SHP77 treated with DMSO at 0.1 percent for 48 hours (cell line): ENCODE measurements around the gene WTAP.
"Not testable (repeated sequence)": the region's sequence is repeated elsewhere in the genome, so short reads cannot be mapped to it uniquely, and the experiment has no call there.

Source experiments
- DNase-seq: peaks from one replicate; lab custom pipeline; 2025; lab: John Stamatoyannopoulos, UW

Gene WTAP

DNA sequence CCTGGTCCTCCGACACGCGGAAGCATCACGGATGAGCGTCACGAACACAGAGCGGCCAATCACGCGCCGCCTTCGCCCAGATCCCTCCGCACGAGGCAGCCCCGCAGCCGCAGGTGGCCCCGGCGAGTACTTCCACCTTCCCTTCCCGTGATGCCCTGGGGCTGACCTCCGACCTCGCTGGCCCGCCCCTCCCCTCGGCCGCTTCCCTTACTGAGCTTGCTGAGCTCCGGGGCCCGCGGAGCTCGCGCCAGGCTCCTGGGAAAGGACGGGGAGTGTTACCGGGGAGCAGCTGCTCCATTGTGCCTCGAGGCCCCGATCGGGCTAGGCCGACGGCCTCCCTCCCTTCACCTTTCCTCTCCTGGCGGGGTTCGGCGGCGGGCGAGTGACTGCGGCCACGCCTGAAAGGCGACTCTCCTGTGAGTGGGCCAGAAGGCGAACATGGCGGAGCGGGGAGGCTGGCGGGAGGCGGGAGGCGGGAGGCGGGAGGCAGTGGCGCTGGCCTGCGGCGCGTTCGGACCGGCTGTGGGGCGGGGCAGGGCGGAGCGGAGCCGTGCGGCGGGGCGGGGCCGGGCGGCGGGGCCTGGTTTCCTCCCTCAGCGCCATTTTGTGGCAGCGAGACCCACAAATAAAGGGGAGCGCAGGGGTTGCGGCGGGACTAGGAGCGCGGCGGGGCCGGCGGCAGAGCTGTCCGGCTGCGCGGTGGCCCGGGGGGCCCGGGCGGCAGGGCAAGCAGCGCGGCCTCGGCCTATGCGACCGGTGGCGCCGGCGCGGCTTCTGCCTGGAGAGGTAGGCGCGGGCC is at the start of gene WTAP:
TSS of gene WTAP (plus strand) at position 589 of the 799 bp plus-strand sequence. CDS start 8,760 bp downstream, outside the sequence.
- DNase-seq, result peak; percentile 94

DNA sequence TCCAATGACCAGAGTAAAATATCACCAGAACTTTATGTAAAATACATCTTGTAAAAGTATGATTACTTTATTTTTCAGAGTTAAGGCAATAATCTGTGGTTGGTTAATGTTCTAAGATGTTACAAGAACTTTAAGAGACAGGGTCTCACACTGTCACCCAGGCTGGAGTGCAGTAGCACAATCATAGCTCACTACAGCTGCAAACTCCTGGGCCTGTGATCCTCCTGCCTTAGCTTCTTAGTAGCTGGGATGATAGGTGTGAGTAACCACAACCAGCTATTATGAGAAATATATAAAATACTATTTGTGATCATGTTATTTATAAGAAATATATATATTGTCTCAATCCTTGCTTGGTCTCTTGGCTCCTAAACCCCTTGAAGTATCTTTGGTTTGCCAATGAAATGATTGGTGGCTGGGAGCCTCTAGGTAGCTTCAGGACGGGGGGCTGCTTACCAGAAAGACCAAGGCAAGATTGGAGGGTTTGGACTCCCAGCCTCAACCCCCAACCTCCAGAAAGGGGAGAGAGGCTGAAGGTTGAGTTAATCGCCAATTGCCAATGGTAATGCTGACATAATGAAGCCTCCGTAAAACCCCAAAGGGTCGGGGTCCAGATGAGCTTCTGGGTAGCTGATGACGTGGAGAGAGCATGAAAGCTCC is 49.7 kb upstream of the WTAP start:
- no peak for DNase-seq

DNA sequence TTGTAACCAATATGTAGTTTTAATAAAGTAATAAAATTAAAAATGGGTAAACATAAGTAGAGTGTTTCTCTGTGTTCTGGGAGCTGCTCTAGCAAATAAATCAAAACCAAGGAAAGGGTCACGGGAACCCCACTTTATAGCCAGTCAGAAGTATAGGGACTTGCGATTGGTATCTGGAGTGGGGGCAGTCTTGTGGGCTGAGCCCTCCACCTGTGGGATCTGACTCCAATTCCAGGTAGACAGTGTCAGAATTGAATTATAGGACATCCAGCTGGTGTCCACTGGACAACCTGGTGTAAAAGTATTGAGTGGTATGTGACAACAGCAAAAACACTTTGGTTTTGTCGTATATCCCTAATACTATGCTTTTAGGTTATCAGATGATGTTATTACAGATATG is 48.7 kb upstream of the WTAP start:
- DNase-seq, result no peak

DNA sequence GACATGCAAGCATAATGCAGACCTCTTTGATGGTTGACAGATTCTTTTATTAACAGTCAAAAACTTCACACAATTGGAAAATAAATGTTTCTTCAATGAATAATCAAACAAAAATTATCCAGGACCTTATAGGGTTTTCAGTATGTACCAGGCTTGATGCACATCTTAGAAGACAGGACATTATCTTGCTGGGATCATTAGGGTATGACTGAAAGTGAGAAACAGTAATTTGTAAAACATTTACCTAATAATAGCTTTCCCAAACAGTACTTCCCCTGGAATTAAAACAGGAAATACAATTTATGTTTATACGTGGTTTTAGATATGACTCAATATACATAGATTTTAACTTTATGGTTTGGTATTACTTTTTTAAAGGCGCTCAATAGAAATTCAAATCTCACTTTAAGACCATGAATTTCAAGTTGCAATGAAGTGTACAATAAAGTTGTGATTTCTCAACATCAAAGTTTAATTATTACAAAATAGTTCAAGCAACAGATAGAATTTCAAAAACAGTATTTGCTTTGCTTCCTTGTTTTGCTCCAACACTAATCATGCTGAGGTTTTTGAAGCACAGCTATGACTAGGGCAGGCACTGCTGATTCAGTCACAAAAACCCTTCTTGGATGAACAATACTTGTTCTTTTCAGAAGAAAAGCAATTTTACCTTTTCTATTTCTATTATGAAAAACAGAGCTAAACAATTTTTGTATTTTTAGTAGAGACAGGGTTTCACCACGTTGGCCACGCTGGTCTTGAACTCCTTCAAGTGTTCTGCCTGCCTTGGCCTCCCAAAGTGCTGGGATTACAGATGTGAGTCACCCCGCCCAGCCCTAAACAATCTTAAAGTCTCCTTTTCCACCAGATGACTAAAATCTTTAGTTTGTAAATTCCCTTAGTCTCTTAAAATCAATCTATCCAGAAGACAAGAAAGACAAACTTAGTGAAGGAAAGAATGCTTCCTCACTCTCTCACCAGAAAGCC is 47.9 kb upstream of the WTAP start:
- no peak for DNase-seq

DNA sequence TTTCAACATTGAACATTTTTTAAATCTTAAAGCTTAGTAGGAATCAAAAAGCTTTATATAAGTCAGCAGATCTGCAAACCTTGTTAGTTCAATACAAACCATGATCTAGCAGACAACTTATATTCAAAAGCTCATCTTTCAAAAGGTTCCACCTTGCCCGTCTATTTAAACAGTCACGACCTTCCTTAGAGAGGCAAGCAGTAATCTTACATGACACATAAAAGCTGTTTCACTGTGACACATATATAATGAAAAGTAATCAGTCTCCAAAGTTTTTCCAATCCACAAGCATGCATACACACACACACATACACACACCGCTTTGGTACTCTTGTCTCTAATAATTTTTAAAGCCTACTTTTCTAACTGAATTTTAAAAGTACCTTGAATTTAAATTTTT is 47.2 kb upstream of the WTAP start:
- no peak for DNase-seq

DNA sequence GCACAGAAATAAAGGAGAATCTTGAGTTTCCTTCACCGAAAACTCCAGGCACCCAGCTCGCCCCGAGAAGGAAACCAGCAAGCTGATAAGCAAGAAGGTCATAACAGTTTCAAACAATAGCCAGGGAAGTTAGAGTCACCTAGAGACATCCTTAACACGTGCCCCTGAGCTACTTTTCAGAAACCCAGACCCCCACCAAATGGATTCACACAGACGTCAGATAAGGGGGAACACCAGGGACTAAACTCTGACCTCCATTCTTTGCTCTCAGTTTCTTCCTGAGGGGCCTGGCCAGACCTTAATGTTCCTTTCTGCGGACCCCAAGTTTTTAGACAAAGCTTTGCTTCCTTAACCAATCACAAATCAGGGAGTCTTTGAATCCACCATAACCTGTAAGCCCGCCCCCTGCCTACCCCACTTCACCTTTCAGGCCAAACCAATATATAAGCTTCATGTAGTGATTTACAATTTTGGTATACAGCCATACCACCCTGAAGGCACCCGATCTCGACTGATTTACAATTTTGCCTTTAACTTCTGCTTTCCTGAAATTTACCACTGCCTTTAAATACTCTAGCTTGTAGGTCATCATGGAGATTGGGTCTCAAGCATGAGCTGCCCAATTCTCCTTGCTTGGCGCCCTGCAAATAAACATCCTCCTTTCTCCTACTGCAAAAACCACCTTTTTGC is 46.0 kb upstream of the WTAP start:
- DNase-seq, result no peak

DNA sequence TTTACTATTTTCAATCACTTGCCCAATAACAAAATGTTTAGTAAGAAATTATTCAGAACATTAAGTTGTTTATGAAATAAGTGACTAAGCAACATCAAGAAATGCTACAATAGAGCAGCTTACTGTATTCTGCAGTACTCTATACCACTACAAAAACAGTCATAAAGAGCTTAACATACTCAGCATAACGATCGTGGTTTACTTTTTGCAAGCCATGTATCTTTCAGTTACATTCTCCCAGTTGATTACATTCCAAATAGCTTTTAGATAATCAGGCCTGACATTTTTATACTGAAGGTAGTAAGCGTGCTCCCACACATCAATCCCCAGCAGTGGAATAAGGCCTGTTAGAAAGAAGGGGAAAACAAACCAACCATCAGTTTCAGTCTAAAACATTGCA is 45.0 kb upstream of the WTAP start:
- DNase-seq, result no peak

DNA sequence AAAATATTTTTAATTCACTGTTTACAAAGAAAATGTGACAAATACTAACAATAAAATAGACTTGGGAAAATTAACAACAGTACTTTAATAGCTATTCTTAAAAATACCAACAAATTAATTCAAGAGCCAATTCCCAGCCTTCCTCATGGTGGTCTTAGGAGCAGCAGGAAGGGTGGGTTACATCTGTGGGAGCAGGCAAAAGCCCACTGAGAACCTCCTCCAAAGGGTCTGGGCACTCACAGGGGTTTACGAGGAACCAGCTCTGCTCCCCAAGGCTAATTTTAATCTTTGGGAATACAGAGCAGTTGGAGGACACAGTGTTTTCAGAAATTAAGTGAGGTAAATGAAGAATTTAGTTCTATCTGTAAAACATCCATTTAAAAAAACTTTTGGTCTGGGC is 44.5 kb upstream of the WTAP start:
- no peak for DNase-seq

DNA sequence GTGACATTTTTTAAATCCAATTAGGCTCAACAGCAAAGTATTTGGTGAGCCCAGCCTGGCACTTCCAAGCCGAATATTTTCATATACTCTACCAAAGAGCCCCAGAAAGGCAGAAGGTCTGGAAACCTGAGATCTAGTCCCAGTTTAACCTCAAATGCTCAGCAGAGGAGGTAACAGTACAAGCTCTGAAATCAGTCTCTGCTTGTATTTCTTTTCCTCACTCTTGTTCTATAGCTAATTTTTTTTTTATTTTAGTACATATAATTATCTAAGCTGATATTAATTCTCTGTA is 43.3 kb upstream of the WTAP start:
- no peak for DNase-seq

DNA sequence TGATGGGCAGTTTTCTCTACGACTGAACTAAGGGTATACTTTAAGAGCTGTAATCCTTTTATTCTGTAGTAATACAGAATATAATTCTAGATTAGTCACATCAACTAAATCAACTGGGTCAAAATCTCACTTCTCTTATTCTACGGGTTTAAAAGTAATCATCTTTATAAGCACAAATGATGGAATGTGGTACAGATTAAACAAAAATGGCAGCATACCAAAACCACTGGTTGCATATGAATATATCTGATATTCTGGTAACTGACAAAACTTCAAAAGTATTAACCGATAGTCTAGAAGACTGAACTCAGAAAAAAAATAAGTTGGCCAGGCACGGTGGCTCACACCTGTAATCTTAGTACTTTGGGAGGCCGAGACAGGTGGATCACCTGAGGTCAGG is 41.3 kb upstream of the WTAP start:
- DNase-seq, result no peak

DNA sequence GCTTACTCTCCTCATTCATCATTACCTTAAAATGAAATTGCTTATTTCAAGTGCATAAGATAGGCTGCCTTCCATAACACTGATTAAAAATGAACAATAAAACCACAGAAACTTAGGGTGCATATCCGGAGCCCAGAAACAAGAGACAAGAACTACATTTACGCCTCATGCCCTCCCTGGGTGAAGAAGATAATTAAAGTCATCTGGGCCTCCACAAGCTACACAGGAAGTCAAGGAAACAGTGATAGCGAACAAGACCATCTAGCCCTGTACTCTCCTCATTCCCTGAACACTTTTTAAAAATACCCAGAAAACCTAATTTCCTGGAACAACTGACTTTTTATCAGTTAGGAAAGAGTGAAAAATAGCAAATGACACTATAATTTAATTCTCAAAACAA is 40.6 kb upstream of the WTAP start:
- no peak for DNase-seq

DNA sequence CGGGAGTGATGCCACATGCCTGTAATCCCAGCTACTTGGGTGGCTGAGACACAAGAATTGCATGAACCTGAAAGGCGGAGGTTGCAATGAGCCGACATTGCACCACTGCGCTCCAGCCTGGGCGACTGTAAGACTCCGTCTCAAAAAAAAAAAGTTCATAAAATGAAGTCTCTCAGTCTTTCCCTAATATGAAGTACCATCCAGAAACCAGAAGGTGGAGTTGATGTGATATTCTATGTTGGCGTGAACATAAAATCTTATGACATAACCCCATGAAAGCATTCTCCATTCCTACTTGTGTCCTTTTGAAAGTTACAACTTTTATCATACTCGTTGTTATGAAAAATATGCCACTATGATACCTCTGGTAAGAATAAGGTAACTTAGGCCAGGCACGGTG is 40.0 kb upstream of the WTAP start:
- DNase-seq, result no peak

DNA sequence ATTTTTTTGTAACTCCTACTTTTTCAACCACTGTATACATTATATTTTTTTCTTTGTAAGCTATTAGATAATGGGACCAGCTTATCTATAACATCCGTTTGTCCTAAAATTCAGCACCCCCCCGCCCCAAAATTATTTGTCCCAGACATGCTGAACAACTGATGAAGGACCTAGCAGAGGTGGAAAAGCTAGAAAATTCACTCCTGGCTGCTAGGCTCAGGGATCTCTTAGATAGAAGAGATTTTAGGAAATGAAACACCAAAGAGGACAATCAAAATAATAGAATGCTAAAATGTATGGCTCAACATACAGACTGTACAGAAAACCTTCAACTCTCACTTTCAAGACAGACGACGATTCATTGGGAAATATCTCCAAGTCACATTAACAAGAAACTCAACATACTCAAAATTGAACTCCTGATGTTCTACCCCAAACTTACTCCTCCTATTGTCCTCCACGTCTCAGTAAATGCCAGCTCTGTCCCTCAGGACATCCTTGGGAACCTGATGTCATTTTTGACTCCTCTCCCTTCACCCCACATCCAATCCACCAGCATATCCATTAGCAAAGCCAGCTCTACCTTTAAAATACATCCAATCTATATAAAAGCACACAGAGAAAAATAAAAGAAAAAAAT is 38.9 kb upstream of the WTAP start:
- DNase-seq, result no peak

DNA sequence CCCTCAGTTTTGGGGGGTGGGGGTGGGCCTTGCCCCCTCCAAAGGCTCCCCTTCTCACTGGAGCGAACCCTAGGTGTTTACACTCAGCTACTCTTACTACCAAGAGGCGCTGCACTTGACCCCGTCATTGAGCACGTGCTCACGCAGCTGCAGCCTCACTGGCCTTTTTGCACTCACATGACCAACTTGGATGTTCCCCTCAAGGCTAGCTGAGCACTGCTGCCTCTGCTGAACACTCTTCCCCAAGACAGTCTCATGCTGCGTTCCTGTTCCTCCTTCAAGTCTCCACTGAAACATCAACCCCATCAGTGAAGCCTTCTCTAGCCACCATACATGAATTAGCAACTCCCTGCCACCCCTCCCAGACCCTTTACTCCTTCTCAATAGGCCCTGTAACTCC is 38.3 kb upstream of the WTAP start:
- no peak for DNase-seq

DNA sequence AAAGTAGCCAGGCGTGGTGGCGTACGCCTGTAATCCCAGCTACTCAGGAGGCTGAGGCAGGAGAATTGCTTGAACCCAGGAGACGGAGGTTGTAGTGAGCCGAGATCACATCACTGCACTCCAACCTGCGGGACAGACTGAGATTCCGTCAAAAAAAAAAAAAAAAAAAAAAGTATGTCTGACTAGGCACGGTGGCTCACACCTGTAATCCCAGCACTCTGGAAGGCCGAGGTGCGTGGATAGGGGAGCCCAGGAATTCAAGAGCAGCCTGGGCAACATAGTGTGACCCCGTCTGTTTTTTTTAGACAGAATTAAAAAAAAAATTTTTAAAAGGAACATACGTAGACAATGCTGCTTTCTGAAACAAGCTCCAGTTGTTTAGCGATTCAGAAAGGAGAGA is 37.2 kb upstream of the WTAP start:
- not testable (repeated sequence) for DNase-seq

DNA sequence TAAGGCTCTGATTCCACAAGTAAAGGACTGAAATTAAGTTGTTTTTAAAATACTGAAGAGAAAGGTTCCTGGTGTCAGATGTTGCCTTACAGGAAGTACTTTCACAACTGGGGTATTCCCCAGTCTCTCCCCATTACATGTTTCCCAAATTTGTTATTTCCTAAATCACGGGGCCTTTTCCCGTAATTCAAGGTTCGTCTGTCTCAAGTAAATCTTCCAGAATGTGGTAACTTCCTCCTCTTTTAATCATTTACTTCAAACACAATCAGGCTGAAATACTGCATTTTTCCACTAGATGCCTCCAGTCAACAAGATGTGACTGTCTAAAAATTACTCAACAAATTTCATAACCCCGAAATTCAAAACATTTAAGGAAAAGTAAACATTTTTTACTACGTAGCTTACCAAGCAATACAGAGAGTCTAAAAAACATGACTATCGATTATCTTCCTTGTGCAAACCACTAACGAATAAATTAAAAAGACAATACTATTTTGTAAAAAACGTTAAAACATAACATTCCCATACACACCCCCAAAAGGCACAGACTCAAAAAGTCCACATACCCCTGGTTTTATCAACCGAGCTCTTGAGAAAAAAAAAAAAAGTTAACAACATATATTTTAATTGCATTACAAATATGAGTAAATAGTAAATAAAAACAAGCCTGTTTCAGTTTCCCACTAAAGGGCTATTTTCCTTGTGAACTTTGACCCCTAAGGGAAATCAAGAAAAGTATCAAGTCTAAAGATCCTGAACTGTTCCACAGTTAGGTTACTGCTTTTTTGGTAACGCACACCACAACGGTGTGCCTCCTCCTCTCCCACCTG is 36.0 kb upstream of the WTAP start:
- no peak for DNase-seq

DNA sequence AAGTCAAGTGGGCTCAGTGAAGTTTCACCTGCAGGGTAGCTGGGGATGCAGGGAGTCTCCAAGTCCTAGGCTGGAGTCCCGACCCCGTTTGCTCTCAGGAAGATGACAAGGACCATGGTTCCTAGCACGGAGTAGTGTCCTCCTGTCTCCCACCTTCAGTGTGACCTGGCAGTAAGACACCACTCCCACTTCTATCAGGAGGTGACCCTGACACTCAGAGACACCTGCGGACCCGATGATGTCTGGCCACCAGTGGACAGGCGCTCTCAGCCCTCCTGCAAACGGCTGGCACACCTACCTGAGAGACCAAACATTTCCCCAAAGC is 35.4 kb upstream of the WTAP start:
- DNase-seq, result no peak

DNA sequence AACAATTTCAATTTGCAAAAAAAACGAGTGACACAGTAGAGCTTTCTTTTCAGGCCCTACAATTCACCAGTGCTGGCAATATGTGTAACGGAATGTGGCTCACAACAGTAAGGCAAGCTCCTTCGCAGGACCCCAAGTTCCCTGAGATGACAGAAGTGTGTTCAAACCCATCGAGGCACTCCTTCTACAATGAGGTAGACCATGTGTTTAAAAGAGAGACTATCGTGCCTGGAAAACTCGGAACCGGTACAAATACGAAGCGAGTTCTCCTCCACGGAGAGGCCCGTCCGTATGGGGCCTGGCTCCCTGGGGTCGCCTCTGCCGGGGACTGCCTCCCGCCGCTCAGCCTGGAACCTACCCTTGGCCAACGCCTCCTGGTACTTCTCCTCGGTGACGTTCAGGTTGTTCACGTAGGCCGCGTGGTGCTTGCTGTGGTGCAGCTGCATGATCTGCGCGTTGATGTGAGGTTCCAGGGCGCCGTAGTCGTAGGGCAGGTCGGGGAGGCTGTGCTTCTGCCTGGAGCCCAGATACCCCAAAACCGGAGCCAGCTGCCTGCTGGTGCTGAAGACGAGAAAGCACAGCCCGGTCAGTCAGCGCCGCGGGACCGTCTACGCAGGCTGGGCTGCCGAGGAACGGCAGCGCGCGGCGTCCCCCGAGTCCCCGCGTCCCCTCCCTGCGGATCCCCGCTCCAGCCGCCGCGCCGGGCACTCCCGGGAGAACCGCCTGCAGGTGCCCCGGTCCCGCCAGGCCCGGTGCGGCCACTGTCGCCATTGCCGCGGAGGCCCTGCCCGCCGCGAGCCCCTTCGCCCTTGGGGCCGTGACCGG is 34.8 kb upstream of the WTAP start:
- DNase-seq, result no peak

DNA sequence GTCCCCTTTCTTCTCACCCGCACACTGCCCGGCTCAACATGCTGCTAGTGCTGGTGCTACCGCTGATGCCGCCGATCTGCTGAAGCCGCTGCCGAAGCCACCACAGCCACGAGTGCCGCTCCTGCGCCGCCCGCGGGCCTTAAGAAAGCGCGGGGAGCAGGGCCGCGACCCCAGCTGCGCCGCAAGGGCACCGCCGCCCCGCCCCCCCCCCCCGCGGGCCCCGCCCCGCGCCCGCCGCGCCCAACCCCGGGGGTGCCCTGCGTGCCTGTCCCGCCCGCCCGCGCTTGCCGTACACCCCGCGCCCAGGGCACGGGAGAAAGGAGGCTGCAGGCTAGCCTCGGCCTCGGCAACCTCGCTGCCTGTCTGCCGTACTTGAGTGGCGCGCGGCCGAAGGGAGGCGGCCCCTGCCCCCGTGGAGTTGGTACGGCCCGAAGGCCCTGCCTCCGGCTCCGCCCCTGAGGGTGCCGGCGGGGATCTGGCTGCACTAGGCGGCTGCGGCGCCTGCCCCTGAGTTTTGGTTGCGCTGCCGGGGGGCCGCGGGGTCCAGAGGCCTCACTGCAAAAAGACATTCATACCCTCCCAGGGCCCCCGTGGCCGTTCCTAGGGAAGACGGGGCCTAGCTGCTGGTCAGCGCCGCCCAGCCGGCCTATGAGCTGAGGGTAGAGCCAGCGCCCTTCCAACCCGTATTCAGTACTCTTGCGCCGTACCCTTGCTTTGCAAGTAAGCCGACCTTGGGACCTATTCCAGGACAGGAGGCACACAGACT is 34.0 kb upstream of the WTAP start, which contains the start of gene SOD2:
TSS of gene SOD2 (minus strand) at position 114 of the 766 bp plus-strand sequence. CDS start at position 40, 74 bp downstream.
- DNase-seq, result peak; percentile 74
